EH (cell line): ENCODE measurements around the gene RPS6KC1.
"Not testable (repeated sequence)": the region's sequence is repeated elsewhere in the genome, so short reads cannot be mapped to it uniquely, and the experiment has no call there.

ENCODE experiments used
- DNase-seq: peaks from one replicate; pipeline ENCODE4 v3.0.0-alpha.2; 2015; ENCODE audit warnings: low read depth

The RPS6KC1 gene

DNA sequence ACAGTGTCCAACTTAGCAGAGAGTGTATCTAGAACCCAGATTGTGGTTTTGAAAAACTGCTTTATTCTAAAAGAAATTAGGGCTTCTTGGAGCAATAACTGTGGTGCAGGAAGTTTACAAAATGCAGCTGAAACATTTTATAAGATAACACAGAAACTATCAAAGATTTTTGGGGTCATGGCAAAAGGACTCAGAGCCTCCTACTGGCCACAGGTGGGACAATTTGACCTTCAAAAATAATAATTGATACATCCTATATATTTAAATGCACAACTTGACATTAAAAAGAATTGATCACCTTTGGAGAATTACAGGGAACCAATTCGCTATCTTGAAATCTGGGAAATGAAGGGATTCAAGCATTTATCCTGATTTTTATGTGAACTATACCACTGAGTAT is 235.2 kb downstream of the RPS6KC1 start:
- DNase-seq: no peak

DNA sequence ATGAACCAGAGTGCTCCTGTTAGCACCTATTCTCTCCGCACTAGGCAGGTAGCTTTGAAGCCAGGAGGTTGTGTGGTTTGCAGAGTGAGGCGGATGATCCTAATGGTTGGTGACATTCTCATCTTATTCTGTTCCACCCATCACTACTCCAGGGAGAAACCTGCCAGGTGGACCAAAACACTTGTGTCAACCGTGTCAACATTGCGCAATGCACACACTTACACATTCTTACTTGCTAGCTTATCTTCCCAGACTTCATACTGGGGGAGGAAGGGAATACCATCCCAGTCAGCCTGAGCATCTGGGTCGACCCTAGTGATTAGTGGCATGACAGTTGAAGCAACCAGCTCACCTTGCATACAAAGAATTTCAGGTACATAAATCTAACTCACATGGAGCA is 236.9 kb downstream of the RPS6KC1 start:
- no peak for DNase-seq

DNA sequence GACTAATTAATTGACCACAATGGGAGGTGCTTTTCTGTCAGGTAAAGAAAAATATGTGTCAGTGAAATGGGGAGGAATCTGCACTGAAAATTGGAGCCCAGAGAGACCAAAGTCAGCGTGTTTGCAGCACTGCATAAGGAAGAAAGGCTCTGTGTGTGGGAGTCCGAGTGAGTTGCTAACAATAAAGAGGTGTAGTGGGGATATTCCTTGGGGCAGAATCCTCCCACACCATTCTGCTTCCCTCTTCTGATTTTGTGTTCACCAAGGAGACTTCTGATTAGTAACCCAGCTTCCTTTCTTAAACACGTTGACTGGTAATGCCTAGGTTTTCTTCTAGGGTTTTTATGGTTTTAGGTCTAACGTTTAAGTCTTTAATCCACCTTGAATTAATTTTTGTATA is 240.5 kb downstream of the RPS6KC1 start:
- no peak for DNase-seq

DNA sequence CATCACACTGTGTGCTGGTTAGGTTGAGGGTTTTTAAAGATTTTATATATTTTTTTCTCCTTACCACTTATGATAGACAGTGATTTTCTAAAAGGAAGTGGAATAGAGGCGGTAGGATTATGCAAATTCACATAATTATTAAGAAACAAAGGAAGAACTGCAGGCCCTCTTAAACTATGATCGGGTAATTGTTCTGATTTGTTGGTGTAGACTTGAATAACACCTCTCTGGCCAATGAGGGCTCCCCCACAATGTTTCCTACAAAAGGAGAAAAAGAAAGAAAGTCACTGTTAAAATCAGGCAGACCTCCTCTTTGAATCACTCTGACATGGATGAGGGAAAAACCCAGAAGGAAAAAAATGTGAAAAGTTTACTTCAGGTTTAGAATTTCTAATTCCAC is 241.6 kb downstream of the RPS6KC1 start:
- no peak for DNase-seq

DNA sequence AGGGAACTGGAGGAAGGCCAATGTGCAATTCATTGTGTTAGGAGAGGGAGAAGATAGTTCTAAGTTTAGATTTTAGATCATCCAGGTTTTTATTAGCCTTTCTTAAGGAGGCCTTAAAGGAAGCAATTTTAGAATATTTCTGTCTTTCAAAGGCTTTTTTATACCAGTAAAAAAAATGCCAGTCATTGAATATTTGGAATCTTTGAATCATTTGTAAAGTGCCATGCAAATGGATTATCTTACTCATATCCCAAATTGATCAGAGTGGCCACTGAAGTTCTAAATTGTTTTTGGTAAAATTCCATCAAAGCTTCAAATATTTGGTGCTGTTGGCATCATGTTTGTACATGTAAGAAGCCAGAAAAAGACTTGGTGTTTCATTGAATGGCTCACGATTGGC is 244.8 kb downstream of the RPS6KC1 start:
- no peak for DNase-seq

DNA sequence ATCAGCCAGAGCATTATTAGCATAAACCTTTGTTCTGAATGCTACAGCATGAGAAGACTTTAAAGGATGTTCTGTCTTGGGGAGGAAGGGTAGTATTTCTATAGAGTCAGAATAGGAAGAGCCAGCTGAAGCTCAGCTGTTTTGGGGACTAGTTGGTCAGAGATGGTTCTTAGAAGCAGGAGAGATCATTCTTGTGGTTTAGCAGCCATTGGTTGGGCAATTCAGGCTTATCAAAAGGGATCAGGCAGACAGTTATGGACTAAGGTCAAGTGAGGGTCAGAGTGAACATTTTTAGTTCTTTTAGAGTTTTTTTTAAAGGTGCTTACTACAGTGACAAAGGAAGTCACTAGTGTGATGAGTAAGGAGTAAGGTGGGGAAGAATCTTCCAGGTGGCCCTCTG is 245.5 kb downstream of the RPS6KC1 start:
- peak; percentile 65 for DNase-seq

DNA sequence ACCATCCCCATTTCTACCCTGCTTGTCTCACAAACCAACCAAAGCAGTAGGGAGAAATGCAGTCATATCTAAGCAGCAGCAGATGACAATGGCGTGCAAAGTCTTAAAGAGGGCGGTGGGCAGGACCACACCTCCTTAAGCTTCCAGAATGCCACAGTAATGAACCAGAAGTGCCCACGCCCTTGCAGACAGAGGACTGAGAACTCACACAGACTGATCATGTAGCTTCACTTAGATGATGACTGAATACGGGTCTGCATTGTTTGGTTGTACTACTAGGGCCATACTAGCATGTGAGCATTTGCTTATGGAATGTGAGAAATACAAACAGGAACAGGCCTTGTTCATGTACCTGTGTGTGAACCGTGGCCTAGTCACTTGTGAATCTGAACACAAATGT is 246.0 kb downstream of the RPS6KC1 start:
- no peak for DNase-seq

DNA sequence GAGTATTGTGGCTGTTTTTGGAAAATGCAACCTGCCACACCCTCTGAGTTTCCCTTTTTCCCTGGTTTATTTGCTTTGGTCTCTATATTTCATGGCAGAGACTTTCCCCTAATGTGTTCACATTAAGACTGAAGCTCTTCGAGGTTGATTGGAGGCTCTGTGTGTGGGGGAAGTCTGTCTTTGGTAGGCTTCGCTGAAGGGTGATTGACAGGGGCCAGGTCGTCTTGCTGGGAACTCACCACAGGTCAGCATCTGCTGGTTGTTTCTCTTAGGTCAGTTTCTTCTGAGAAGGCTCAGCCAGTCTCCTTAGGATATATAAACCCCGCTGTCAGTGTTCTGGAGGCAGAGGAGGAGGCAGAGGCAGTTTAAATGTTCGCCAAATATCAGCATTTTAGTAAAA is 249.4 kb downstream of the RPS6KC1 start:
- no peak for DNase-seq

DNA sequence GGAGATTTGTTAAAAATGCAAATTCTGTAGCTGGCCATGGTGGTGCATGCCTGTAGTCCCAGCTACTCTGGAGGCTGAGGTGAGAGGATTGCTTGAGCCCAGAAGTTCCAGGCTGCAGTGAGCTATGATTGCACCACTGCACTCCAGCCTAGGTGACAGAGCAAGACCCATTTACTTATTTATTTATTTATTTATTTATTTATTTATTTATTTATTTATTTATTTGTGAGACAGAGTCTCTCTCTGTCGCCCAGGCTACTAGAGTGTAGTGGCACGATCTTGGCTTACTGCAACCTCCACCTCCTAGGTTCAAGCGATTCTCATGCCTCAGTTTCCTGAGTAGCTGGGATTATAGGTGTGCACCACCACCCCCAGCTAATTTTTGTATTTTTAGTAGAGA is 250.5 kb downstream of the RPS6KC1 start:
- DNase-seq: not testable (repeated sequence)

DNA sequence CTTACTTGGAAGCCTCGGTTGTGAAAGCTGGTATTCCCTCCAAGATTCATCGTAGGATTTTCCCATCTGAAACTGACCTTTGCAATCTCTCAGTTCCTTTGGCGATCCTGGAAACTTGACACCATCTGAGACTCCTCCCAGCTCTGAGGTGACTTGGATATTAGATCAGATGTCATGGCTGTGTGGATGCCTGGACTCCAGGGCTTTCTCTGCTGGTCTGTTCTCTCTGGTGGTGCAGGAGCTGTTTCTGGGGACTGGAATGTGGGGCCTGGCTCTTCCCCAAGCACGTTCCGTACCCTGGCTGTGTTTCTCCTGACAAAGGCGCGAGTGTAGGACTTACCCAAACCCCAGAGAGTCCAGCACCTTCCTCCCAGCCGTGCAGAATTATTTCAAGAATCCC is 252.2 kb downstream of the RPS6KC1 start:
- peak; percentile 67 for DNase-seq

DNA sequence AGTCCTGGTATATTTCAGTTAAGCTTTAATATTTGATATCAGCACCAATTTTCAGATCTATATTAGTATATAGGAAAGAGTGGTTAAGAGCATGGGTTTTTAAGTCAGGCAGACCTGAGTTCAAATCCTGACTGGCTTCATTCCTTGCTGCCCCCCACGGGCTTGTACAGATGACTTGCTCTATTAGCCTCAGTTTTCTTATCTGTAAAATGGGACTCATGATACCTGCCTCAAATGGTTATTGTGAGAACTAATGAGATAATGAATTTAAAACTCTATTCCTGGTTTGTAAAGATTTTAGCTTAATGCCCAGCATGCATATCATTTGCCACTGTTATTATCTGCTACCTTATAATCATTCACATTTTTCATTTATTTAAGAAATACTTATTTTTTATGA is 264.5 kb downstream of the RPS6KC1 start:
- no peak for DNase-seq

DNA sequence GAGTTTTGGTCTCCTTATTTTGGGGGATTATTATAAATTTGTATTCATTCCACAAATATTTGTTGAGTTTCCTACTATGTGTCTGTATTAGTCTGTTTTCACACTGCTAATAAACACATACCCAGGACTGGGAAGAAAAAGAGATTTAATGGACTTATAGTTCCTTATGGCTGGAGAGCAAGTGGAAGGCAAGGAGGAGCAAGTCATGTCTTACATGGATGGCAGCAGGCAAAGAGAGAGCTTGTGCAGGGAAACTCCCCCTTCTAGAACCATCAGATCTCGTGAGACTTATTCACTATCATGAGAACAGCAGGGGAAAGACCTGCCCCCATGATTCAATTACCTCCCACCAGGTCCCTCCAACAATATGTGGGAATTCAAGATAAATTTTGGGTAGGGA is 267.4 kb downstream of the RPS6KC1 start:
- not testable (repeated sequence) for DNase-seq

DNA sequence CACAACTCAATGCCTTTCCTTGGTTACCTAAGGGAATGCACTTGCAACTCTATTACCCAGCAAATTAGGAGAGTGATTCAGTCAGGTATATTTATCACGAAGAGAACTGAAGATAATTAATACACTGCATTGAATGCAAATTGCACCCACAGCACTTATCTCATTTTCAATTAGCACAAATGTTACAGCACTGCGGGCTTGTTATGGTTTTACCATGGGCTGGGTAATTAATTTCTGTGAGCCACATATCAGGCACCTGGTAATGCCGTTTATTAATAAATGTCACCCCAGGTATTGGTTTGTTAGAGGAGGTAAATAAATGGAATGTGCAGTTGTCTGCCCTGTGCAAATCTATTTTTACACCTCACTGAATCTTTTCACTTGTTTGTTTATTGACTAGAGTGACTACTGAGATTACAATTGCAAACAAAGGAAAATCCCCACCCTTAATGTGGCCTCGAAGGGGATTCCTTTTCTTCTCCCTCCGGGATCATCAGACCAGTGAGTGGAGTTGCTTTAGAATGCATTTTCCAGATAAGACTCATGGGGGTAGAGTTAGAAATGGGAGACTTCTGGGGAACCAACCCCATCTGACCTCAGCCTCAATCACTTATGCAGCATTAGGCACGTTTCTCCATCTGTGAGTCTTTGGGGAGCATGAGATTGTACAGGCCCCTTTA is 269.3 kb downstream of the RPS6KC1 start:
- no peak for DNase-seq
